ENCODE data around the gene BTBD8.

The BTBD8 gene

GRCh38 chr1:92094090-92094489 lies 13.9 kb downstream of the BTBD8 start:
- no peak for DNase-seq (ENCODE audit: low spot score)

GRCh38 chr1:92094595-92094994 lies 14.4 kb downstream of the BTBD8 start:
- DNase-seq (ENCODE audit: low spot score), result no peak

- no peak for DNase-seq (ENCODE audit: low spot score)
These were observed 15.7 kb downstream of the BTBD8 start for GRCh38 chr1:92095874-92096273.

- DNase-seq (ENCODE audit: low spot score), result no peak
These were observed 16.2 kb downstream of the BTBD8 start for GRCh38 chr1:92096317-92096716.

- no peak for DNase-seq (ENCODE audit: low spot score)
These were observed 25.5 kb downstream of the BTBD8 start for GRCh38 chr1:92105546-92106081.

GRCh38 chr1:92108631-92109030 lies 28.5 kb downstream of the BTBD8 start:
- DNase-seq (ENCODE audit: low spot score), result no peak

GRCh38 chr1:92117526-92117925 lies 37.4 kb downstream of the BTBD8 start:
- no peak for DNase-seq (ENCODE audit: low spot score)

GRCh38 chr1:92118826-92119225 lies 38.7 kb downstream of the BTBD8 start:
- no peak for DNase-seq (ENCODE audit: low spot score)

GRCh38 chr1:92123868-92124267 lies 43.7 kb downstream of the BTBD8 start:
- DNase-seq (ENCODE audit: low spot score), result no peak

GRCh38 chr1:92125204-92125603 lies 45.1 kb downstream of the BTBD8 start:
- DNase-seq (ENCODE audit: low spot score), result no peak

- no peak for DNase-seq (ENCODE audit: low spot score)
These were observed 45.9 kb downstream of the BTBD8 start for GRCh38 chr1:92126088-92126487.

- no peak for DNase-seq (ENCODE audit: low spot score)
These were observed 54.2 kb downstream of the BTBD8 start for GRCh38 chr1:92134331-92134730.

- DNase-seq (ENCODE audit: low spot score), result no peak
These were observed 56.2 kb downstream of the BTBD8 start for GRCh38 chr1:92136341-92136740.

GRCh38 chr1:92154934-92155333 lies 74.8 kb downstream of the BTBD8 start:
- no peak for DNase-seq (ENCODE audit: low spot score)

GRCh38 chr1:92159593-92159992 lies 79.4 kb downstream of the BTBD8 start:
- no peak for DNase-seq (ENCODE audit: low spot score)

GRCh38 chr1:92165389-92165788 lies 85.2 kb downstream of the BTBD8 start:
- DNase-seq (ENCODE audit: low spot score), result no peak

GRCh38 chr1:92167151-92167550 lies 87.0 kb downstream of the BTBD8 start:
- no peak for DNase-seq (ENCODE audit: low spot score)

- no peak for DNase-seq (ENCODE audit: low spot score)
These were observed 88.5 kb downstream of the BTBD8 start for GRCh38 chr1:92168657-92169056.

- DNase-seq (ENCODE audit: low spot score), result no peak
These were observed 89.3 kb downstream of the BTBD8 start for GRCh38 chr1:92169214-92170005.

- DNase-seq (ENCODE audit: low spot score), result no peak
These were observed 104.5 kb downstream of the BTBD8 start for GRCh38 chr1:92184632-92185031.

GRCh38 chr1:92186081-92186480 lies 105.9 kb downstream of the BTBD8 start:
- DNase-seq (ENCODE audit: low spot score), result no peak

GRCh38 chr1:92188436-92189255 lies 108.5 kb downstream of the BTBD8 start:
- DNase-seq (ENCODE audit: low spot score), result no peak

- DNase-seq (ENCODE audit: low spot score), result no peak
These were observed 111.6 kb downstream of the BTBD8 start for GRCh38 chr1:92191726-92192125.

Measured in hematopoietic multipotent progenitor cell treated with erythropoietin and hydrocortisone succinate and interleukin-3 and kit ligand, for 15 days (in vitro differentiated cells).